Measurements from ENCODE around the gene TMEM132D.

Gene TMEM132D

GRCh38 chr12:129470196-129470595, 433.6 kb downstream of the TMEM132D start:
- Histone ChIP-seq H3K27ac (ENCODE audit: low read depth, low read length) (no peak overlapping the region), H3K36me3 (ENCODE audit: control insufficient read depth, insufficient read depth, low read length) (no peaks in the 10 kb centered on the region), H3K4me3 (ENCODE audit: low read depth, low read length) (no peak overlapping the region), H3K4me1 (ENCODE audit: control insufficient read depth, insufficient read depth, low read length) (no peaks in the 10 kb centered on the region), H3K9ac (ENCODE audit: low read depth, low read length) (no peak overlapping the region), H3K9me3 (ENCODE audit: control insufficient read depth, insufficient read depth, low read length) (no peaks in the 10 kb centered on the region), H3K27me3 (ENCODE audit: control insufficient read depth, insufficient read depth, low read length) (no peaks in the 10 kb centered on the region)

DNA sequence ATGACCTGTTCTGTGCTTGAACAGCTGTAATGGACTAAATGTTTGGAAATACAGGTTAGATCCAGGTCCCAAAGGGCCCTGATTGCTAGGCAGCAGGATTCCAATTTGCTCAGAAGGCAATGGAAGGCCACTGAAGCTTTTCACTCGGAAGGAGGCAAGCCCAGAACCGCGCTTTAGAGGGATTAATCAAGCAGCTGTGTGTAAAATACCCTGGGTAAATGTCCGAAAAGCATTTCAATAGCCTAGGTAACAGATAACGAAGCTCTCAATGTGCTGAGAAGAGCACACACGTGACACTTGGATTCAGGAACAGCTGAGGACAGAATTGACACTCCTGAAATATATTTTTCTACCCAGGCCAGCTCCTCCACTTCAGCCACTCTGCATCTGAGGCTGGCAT, 436.1 kb downstream of the TMEM132D start:
- no peaks in the 10 kb centered on the region for H3K4me1 ChIP-seq (ENCODE audit: control insufficient read depth, insufficient read depth, low read length)
- H3K4me3 ChIP-seq (ENCODE audit: low read depth, low read length): no peak overlapping the region
- no peaks in the 10 kb centered on the region for H3K36me3 ChIP-seq (ENCODE audit: control insufficient read depth, insufficient read depth, low read length)
- H3K9ac ChIP-seq (ENCODE audit: low read depth, low read length): no peak overlapping the region
- no peaks in the 10 kb centered on the region for H3K27me3 ChIP-seq (ENCODE audit: control insufficient read depth, insufficient read depth, low read length)
- H3K27ac ChIP-seq (ENCODE audit: low read depth, low read length): no peak overlapping the region
- H3K9me3 ChIP-seq (ENCODE audit: control insufficient read depth, insufficient read depth, low read length): no peaks in the 10 kb centered on the region

DNA sequence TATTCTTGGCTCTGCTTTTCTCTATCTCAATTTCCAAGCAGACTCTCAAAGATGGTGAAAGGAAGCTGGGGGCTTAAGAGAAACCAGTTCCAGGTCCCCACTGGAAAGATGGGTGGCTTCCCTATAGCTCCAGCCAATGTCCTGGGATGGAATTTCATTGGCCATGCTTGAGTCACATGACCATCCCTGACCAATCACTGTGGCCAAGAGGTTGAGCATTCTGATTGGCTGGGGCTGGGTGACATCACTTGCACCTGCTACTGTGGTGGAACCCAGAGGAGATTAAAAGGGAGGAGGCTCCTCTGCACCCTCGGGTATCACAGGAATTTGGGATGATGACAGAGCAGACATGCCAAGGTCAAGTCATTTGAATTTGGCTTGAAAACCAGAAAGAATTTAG, 436.5 kb downstream of the TMEM132D start:
- H3K36me3 ChIP-seq (ENCODE audit: control insufficient read depth, insufficient read depth, low read length): no peaks in the 10 kb centered on the region
- no peaks in the 10 kb centered on the region for H3K27me3 ChIP-seq (ENCODE audit: control insufficient read depth, insufficient read depth, low read length)
- no peak overlapping the region for H3K27ac ChIP-seq (ENCODE audit: low read depth, low read length)
- H3K4me3 ChIP-seq (ENCODE audit: low read depth, low read length): no peak overlapping the region
- H3K4me1 ChIP-seq (ENCODE audit: control insufficient read depth, insufficient read depth, low read length): no peaks in the 10 kb centered on the region
- H3K9me3 ChIP-seq (ENCODE audit: control insufficient read depth, insufficient read depth, low read length): no peaks in the 10 kb centered on the region
- no peak overlapping the region for H3K9ac ChIP-seq (ENCODE audit: low read depth, low read length)

GRCh38 chr12:129466499-129466898, 437.3 kb downstream of the TMEM132D start:
- no peaks in the 10 kb centered on the region for H3K36me3 ChIP-seq (ENCODE audit: control insufficient read depth, insufficient read depth, low read length)
- H3K9me3 ChIP-seq (ENCODE audit: control insufficient read depth, insufficient read depth, low read length): no peaks in the 10 kb centered on the region
- H3K4me1 ChIP-seq (ENCODE audit: control insufficient read depth, insufficient read depth, low read length): no peaks in the 10 kb centered on the region
- H3K9ac ChIP-seq (ENCODE audit: low read depth, low read length): no peak overlapping the region
- no peak overlapping the region for H3K27ac ChIP-seq (ENCODE audit: low read depth, low read length)
- no peaks in the 10 kb centered on the region for H3K27me3 ChIP-seq (ENCODE audit: control insufficient read depth, insufficient read depth, low read length)
- no peak overlapping the region for H3K4me3 ChIP-seq (ENCODE audit: low read depth, low read length)

GRCh38 chr12:129459886-129460285, 443.9 kb downstream of the TMEM132D start:
- Histone ChIP-seq H3K9ac (ENCODE audit: low read depth, low read length) (no peak overlapping the region), H3K27ac (ENCODE audit: low read depth, low read length) (no peak overlapping the region), H3K4me3 (ENCODE audit: low read depth, low read length) (no peak overlapping the region), H3K4me1 (ENCODE audit: control insufficient read depth, insufficient read depth, low read length) (no peaks in the 10 kb centered on the region), H3K36me3 (ENCODE audit: control insufficient read depth, insufficient read depth, low read length) (no peaks in the 10 kb centered on the region), H3K27me3 (ENCODE audit: control insufficient read depth, insufficient read depth, low read length) (no peaks in the 10 kb centered on the region), H3K9me3 (ENCODE audit: control insufficient read depth, insufficient read depth, low read length) (no peaks in the 10 kb centered on the region)

GRCh38 chr12:129446696-129447095, 457.1 kb downstream of the TMEM132D start:
- Histone ChIP-seq H3K4me3 (ENCODE audit: low read depth, low read length) (no peak overlapping the region), H3K36me3 (ENCODE audit: control insufficient read depth, insufficient read depth, low read length) (no peaks in the 10 kb centered on the region), H3K4me1 (ENCODE audit: control insufficient read depth, insufficient read depth, low read length) (peaks cover 9% of the 10 kb centered on the region; the same call in 1 of the 2 replicates), H3K27me3 (ENCODE audit: control insufficient read depth, insufficient read depth, low read length) (no peaks in the 10 kb centered on the region), H3K9me3 (ENCODE audit: control insufficient read depth, insufficient read depth, low read length) (no peaks in the 10 kb centered on the region), H3K9ac (ENCODE audit: low read depth, low read length) (no peak overlapping the region), H3K27ac (ENCODE audit: low read depth, low read length) (no peak overlapping the region)

- Histone ChIP-seq H3K4me1 (ENCODE audit: control insufficient read depth, insufficient read depth, low read length) (no peaks in the 10 kb centered on the region), H3K27ac (ENCODE audit: low read depth, low read length) (no peak overlapping the region), H3K9ac (ENCODE audit: low read depth, low read length) (no peak overlapping the region), H3K9me3 (ENCODE audit: control insufficient read depth, insufficient read depth, low read length) (no peaks in the 10 kb centered on the region), H3K4me3 (ENCODE audit: low read depth, low read length) (no peak overlapping the region), H3K27me3 (ENCODE audit: control insufficient read depth, insufficient read depth, low read length) (no peaks in the 10 kb centered on the region), H3K36me3 (ENCODE audit: control insufficient read depth, insufficient read depth, low read length) (no peaks in the 10 kb centered on the region)
Measured at GRCh38 chr12:129440278-129440677, 463.5 kb downstream of the TMEM132D start.

GRCh38 chr12:129434790-129435189, 469.0 kb downstream of the TMEM132D start:
- no peaks in the 10 kb centered on the region for H3K9me3 ChIP-seq (ENCODE audit: control insufficient read depth, insufficient read depth, low read length)
- no peak overlapping the region for H3K4me3 ChIP-seq (ENCODE audit: low read depth, low read length)
- no peaks in the 10 kb centered on the region for H3K4me1 ChIP-seq (ENCODE audit: control insufficient read depth, insufficient read depth, low read length)
- no peak overlapping the region for H3K9ac ChIP-seq (ENCODE audit: low read depth, low read length)
- no peaks in the 10 kb centered on the region for H3K36me3 ChIP-seq (ENCODE audit: control insufficient read depth, insufficient read depth, low read length)
- no peak overlapping the region for H3K27ac ChIP-seq (ENCODE audit: low read depth, low read length)
- H3K27me3 ChIP-seq (ENCODE audit: control insufficient read depth, insufficient read depth, low read length): no peaks in the 10 kb centered on the region

GRCh38 chr12:129428240-129428936, 475.4 kb downstream of the TMEM132D start:
- no peaks in the 10 kb centered on the region for H3K27me3 ChIP-seq (ENCODE audit: control insufficient read depth, insufficient read depth, low read length)
- no peaks in the 10 kb centered on the region for H3K9me3 ChIP-seq (ENCODE audit: control insufficient read depth, insufficient read depth, low read length)
- H3K9ac ChIP-seq (ENCODE audit: low read depth, low read length): no peak overlapping the region
- H3K27ac ChIP-seq (ENCODE audit: low read depth, low read length): no peak overlapping the region
- no peak overlapping the region for H3K4me3 ChIP-seq (ENCODE audit: low read depth, low read length)
- no peaks in the 10 kb centered on the region for H3K4me1 ChIP-seq (ENCODE audit: control insufficient read depth, insufficient read depth, low read length)
- no peaks in the 10 kb centered on the region for H3K36me3 ChIP-seq (ENCODE audit: control insufficient read depth, insufficient read depth, low read length)

GRCh38 chr12:129423041-129423580, 480.7 kb downstream of the TMEM132D start:
- Histone ChIP-seq H3K9ac (ENCODE audit: low read depth, low read length) (no peak overlapping the region), H3K4me1 (ENCODE audit: control insufficient read depth, insufficient read depth, low read length) (no peaks in the 10 kb centered on the region), H3K9me3 (ENCODE audit: control insufficient read depth, insufficient read depth, low read length) (no peaks in the 10 kb centered on the region), H3K27ac (ENCODE audit: low read depth, low read length) (no peak overlapping the region), H3K36me3 (ENCODE audit: control insufficient read depth, insufficient read depth, low read length) (no peaks in the 10 kb centered on the region), H3K4me3 (ENCODE audit: low read depth, low read length) (no peak overlapping the region), H3K27me3 (ENCODE audit: control insufficient read depth, insufficient read depth, low read length) (no peaks in the 10 kb centered on the region)

GRCh38 chr12:129413295-129413694, 490.5 kb downstream of the TMEM132D start:
- Histone ChIP-seq H3K36me3 (ENCODE audit: control insufficient read depth, insufficient read depth, low read length) (no peaks in the 10 kb centered on the region), H3K27me3 (ENCODE audit: control insufficient read depth, insufficient read depth, low read length) (no peaks in the 10 kb centered on the region), H3K4me1 (ENCODE audit: control insufficient read depth, insufficient read depth, low read length) (no peaks in the 10 kb centered on the region), H3K4me3 (ENCODE audit: low read depth, low read length) (no peak overlapping the region), H3K27ac (ENCODE audit: low read depth, low read length) (no peak overlapping the region), H3K9ac (ENCODE audit: low read depth, low read length) (no peak overlapping the region), H3K9me3 (ENCODE audit: control insufficient read depth, insufficient read depth, low read length) (0 out of 2 replicates have a peak, but pooled peaks cover 2% of the 10 kb centered on the region)
